ENCODE results near the gene TMEM134. TPM values are rescaled to one million over a fixed set of nuclear protein-coding genes. Genes with fewer than 3 reads are reported as not detected.
"Not testable (repeated sequence)": the region's sequence is repeated elsewhere in the genome, so short reads cannot be mapped to it uniquely, and the experiment has no call there.

Gene TMEM134, protein sequence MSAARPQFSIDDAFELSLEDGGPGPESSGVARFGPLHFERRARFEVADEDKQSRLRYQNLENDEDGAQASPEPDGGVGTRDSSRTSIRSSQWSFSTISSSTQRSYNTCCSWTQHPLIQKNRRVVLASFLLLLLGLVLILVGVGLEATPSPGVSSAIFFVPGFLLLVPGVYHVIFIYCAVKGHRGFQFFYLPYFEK
- 83.5 TPM for total RNA-seq

DNA sequence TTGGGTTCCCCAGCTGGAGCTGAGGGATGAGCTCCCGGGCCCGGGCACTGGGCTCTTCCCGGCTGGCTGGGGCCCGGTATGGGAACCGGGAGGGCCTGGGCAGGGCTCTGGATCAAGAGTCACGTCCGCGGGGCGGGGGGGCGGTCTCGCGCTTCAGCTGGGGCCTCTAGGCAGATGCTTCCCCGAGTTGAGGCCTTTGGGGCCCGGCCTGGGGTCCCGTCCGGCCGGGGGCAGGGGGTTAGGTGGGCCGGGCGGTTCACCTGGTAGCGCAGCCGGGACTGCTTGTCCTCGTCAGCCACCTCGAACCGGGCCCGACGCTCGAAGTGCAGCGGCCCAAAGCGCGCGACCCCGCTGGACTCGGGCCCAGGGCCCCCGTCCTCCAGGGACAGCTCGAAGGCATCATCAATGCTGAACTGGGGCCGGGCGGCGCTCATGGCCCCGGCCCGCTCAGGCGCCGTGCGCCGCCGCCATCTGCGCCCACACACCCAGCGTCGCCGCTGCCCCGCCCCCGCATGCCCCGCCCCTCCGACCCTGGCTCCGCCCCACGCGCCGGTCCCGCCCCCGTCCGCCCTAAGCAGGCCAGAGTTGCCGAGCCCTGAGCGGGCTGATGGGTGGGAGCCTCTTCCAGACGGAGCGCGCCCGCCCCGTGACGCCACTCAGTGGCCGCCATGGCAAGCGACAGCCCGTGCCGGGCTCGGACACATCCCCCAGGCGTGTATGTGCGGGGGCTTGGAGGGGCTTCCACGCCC lies at the start of gene TMEM134:
TSS of gene TMEM134 (minus strand) at position 493 of the 749 bp plus-strand sequence. CDS start at position 434, 59 bp downstream.
- DNase-seq = peak; percentile 96

DNA sequence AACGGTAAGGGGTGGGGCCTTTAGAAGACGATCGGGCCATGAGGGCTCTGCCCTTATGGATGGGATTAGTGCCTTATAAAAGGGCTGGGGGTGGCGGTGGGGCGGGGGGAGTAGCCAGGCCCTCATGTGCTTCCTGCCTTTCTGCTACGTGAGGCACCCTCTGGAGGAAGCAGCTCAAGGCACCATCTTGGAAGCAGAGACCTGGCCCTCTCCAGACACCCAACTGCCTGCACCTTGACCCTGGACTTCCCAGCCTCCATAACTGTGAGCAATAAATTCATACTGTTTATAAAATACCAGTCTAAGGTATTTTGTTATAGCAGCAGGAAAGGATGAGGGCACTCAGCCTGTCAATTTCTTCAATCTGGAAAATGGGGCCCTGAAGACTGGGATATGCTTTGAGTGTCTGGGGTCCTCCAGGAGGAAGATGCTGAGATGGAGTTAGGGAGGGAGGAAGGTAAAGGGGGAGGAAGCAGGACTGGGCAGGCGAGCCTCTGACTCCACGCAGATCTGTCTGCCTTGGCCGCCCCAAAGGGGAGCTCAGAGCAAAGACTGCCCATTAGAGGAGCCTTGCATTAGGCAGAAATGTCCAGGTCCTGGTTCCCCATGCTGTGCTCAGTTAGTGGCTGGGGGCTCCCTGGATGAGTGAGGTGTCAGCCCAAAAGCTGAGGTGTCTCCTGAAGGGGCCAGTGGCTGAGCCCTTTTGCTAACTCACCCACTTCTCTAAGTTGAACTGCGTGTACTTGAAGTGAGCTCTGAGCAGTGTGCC lies 48.9 kb upstream of the TMEM134 start:
- DNase-seq = no peak

DNA sequence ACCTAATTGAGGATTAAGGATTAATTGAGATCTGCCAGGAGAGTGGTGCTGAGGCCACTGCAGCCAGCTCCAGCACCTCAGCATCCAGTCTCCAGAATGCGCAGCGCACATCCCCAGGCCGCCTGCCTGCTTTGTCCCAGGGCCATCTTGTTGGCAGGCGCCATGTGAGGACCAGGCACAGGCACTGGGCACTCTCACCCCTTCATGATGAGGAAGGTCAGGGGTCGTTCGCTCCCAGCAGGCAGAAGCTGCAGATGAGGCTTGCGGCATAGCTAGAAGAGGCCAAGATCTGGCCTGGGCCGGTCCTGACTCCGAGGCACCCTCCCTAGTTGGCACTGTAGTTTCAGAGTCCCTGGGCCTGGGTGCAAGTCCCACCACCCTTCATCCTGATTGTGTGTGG lies 47.8 kb upstream of the TMEM134 start:
- no peak for DNase-seq

DNA sequence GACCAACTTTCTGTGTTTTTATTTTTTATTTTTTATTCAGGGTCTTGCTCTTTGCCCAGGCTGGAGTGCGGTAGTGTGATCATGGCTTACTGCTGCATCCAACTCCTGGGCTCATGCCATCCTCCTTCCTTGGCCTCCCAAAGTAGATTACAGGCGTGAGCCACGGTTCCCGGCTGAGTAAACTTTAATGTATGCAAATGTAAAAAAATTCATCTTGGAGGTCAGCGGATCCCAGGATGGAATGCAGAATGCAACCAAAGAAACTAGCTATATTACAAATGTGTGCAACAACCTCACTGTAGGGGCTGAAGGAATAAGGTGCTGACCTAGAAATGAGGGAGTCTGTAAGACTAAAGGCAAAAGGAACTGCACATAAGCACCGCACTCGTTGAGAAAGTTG lies 45.1 kb upstream of the TMEM134 start:
- no peak for DNase-seq

DNA sequence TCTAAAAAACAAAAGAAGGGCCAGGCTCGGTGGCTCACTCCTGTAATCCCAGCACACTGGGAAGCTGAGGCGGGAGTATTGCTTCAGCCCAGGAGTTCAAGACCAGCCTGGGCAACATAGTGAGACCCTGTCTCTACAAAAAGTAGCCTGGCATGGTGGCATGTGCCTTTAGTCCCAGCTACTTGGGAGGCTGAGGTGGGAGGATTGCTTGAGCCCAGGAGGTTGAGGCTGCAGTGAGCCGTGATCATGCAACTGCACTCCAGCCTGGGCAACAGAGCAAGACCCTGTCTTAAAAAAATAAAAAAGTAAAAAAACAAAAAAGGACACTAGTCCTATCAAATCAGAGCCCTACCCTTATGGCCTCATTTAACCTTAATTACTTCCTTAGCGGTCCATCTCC lies 42.5 kb upstream of the TMEM134 start:
- DNase-seq = not testable (repeated sequence)

DNA sequence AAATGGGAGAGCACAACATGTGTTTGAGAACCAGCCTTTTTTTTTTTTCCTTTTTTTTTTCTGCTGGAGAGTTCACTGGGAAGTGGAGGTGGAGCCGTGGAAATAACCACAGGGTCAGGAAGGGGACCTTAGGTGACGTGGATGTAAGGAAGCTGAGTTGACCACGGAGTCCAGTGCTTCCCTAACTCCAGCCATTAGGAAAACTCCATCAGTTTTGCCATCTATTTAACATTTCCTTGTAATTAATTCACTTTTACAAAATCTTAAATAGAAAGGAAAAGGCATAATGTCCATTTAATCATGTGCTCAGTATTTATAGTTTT lies 40.9 kb upstream of the TMEM134 start:
- DNase-seq = no peak

DNA sequence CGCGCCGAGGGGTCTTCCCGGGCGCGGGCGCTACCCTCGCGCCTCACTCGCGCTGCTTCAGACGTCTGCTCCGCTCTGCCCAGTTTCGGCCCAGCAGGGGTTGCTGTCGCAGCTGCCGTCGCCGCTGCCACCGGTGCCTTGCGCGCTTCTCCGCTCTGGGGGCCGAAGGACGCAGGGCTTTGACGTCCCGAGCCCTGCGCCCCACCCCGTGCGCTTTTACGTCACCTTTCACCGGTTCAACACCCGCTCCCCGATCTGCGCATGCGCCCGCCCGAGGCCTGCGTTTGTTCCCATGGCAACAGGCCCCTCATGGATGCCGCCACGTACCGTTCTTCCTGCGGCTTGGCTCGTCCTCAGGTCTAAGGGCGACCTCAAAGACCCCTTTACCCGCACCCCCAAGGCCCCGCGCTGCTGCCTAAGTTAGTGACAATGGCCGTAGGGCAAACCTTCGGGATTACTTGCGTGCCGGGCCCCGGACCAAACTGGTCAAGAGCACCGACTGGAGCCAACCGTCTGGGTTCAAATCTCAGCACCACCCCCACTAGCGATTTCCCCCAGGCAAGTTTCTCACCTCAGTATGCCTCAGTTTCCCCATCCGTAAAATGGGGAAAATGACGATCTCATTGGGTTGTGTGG lies 39.6 kb upstream of the TMEM134 start:
- DNase-seq = peak; percentile 98

DNA sequence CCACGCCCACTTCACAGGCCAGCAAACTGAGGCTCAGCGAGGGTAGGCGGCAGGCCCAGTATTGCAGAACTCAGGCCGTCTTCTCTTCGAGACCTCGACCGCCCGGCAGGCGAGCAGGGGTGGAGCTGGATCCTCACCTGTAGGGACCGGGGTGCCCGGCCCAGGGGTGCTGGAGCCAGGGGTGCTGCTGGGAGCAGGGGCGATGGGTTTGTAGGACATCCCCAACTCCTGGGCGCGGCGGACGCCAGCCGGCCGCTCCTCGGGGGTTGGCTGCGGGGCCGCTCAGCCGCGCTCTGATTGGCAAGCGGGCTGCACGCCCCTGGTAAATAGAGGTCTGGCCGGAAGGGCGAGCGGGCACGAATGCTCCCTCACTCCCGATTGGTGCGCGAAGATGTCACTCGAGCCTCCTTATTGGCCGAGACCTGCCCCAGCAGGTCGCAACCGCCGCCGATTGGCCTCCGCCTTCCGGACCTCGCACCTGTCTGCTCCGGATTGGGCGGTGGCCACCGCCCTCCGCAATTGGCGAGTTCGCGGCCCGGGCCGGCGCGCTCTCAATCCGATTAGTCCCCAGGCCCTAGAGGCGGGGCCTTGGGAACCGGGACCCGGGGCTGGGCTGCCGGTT lies 38.9 kb upstream of the TMEM134 start, which contains the start of gene CDK2AP2:
TSS of gene CDK2AP2 (minus strand) at position 299 of the 622 bp plus-strand sequence. CDS start at position 219, 80 bp downstream.
- peak; percentile 99 for DNase-seq

DNA sequence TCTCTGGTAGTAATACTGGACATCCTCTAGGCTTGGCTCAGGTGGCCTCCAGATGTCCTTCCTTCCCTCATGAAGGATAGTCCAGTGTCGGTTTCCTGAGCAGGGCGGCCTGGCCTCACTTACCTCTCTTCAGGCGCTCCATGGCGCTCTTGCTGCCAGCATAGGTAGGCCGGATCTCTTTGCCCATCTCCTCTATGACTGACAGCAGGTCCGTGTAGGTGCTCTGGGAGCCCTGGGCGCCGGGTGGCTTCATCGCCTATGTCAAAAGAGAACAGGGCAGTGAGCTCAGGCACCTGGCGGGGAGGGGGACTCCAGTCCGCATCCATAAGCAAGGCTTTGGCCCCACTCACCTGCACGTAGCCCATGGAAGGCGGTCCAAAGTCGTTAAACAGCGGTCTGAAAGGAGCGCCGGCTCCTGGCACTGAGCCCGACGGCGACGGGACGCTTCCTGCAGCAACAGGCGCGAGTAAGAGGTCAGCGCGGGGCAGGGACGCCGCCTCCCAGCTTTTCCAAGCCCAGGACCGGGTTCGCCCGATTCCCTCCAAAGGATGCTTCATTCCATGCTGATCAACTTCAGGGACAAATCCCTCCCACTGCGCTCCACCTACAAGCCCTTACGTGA lies 38.3 kb upstream of the TMEM134 start:
- DNase-seq = no peak

DNA sequence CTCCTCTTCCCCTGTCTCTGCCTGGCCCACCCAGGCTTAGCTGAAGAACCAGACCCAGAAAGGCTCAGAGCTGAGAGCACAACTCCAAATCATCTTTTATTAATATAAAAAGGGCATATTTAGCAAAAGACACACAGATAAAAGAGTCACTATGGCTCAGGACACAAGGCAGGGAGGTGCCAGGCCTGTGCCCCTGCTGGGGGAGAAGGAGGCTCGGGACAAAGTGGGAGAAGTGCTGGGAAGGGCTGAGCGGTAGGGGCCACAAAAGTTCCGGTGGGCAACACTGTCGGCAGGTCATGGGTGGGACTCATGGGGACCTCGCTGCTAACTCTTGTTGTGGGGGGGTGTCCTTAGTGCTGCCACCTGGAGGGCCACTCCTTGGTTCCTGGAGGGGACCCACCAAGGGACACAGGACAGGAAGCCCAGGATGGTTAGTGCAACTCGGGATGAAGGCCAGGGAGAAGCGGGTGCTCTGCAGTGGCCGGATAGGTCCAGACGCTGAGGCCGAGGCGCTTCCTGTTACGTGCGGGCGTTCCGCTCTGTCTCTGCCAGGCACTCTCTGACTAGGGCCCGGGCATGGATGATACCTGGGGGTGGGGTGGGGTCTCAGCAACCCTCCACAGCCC lies 37.5 kb upstream of the TMEM134 start:
- DNase-seq = no peak

DNA sequence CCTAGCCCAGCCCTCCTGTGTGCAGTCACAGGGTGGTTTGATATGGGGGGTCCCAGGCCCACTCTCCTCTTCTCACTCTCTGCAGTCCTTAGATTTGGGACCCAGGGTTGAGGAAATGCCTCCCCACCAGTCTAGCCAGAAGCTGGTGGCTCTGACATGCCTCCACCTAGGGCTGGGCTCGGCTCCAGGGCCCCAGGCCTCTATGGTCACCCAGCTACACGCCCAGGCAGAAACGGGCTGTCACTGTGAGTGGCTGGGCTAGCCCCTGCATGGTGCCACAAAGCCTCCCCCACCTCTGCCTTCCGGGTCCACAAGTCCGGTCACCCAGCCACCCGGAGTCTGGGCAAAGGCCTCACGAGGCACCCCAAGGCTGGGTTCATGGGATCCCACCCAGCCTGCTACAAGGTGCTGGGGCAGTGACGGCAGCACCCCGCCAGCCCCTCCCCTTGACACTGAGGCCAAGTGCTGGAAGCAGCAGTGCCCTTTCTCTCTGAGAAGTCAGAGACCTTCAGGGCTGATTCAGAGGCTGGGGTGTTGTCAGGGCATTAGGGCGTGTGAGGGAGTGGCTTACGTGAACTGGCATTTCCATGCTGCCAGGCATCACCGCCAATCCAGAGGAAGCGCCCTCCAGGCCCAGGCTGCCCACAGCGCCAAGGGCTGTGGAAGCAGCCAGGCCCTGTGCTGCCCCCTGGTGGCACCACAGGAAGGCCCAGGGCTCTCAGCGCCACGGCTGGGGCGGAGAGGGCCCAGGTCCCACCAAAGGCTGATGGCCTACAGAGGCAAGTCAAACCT lies 36.8 kb upstream of the TMEM134 start:
- peak; percentile 91 for DNase-seq

DNA sequence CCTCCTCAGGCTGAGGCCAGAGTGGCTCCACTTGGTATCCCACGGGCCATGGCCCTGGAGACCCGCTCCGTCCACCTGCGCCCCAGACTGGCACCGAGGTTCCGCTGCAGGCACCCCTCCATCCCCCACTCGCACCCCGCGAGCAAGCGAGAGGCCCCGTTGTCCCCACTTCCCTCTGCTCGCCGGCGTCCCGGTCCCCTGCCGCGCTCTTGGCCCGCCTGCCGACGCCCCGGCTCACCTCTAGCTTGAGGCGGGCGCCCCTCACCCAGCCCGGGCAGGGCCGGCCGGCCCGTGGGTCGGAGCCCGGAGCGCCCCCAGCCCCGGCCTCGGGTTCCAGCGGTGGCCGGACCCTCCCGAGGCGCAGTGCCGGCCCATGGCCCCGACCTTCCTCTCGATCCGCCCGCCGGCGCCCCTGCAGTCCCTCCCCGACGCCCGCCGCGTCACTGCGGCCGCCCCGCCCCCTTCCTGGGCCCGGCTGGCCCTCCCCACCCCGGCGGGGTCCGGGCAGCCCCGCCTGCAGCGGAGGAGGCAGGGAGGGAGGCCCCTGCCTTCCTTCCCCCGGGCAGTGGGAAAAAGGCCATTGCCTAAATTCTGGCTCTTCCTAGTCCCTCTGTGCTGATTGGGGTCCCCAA lies 36.0 kb upstream of the TMEM134 start, which contains the start of gene PITPNM1:
TSS of gene PITPNM1 (minus strand) at position 414 of the 632 bp plus-strand sequence. CDS start 1,183 bp downstream, outside the sequence.
- DNase-seq = peak; percentile 70

DNA sequence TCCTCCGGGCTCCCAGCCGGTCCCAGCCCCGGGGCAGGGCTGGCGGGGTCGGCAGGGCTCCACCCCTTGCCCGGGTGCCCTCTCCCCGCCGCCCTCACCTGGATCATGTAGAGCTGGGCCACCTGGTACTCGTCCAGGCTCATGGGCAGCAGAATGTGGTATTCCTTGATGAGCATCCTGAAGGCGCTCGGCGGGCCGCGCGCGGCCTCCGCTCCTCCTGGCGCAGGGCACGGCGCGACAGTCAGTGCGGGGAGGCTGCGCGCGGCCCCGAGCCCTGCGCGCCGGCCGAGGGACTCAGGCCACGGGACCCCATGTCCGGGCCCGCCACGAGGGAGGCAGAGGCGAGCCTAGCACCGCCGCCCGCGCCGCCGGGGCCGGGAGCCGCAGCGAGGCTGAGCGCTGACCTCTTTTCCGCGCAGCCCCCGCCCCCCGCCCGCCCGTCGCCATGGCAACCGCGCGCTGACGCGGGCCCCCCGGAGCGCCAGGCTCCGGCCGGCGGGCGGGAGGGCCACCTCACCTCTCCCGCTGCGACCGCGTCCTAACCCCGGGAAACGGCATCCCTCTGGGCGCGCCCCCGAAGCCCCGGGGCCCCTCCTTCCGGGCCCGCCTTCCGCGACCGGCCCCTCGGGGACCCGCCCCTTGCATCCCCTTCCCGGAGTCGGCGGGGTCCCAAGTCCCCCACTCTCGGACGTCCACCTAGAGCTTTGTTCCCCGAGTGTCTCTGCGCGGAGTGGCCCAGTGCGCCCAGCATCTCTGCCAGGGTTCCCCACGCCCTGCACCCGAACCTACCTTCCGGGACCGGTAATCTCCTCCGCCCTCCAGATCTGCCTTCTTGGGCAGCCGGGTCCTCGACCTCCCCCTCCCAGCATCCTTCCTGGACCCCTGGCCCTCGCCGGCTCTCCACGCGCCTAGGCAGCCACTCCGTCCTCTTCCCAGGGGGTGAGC lies 35.2 kb upstream of the TMEM134 start:
- DNase-seq = peak; percentile 32

DNA sequence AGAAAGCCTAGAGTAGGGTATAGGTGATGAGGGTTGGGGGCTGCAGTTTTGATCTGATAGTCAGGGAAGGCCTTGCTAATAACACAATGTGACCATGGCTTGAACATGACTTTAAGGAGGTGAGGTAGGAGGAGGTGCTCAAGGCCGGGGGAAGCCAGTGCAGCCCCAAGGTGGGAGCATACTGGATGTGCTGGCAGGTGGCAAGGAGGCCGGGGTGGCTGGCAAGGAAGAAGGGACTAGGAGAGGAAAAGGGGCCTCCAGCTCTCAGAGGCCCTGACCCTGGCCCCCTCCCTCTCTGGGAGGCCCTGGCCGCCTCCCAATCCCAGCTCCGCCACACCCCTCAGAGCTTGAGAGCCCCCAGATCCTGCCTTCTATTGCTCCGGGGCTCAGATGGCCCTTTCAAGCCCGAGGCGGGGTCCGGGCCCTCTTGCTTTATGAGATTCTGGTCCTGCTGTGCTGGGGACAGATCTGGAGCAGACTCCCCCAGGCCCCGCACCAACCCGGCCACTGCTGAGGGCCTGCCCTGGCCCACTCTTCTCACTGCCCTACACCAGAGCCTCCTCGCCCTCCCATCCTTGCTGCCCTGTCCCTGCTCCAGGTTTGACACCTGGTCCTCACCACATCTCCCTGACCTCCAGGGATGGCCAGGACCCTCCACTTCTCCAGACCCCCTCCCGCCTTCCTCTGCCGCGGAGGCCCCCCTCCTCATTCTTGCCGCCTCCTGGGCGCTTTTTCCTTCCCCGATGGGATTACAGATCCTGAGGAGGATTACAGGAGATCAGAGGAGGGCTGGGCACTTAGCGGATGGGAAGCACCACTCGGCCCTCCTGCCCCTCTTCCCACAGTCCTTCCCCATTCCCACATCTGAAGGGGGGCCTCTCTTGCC lies 34.3 kb upstream of the TMEM134 start:
- no peak for DNase-seq

DNA sequence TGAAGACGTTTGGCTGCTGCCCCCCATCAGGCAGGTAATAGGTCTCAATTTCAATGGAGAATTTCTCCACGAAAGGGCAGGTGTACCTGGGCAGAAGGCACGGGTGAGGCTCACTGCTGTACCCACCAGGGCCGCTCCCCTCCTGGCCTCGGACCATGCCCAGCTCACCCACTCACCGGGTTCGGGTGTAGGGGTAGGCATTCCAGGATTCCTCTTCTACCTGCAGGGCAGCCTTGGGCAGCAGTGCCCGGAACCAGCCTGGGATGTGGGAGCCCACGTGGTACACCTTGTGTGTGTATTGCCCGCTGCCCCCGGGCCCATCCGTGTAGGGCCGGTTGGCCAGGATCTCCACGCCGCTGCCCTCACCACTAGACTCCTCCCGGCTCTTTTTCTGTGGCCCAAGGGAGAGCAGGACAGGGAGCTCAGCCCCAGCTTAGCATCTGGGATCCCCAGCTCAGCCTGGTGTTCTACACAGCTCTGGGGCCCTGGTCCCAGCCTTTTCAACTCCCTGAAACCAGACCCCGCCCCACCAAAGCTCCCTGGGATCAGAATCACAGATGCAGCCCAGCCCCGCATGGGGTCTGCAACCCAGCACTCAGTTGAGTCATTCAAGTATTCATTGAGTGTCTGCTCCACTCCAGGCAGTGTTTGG lies 33.4 kb upstream of the TMEM134 start:
- no peak for DNase-seq

DNA sequence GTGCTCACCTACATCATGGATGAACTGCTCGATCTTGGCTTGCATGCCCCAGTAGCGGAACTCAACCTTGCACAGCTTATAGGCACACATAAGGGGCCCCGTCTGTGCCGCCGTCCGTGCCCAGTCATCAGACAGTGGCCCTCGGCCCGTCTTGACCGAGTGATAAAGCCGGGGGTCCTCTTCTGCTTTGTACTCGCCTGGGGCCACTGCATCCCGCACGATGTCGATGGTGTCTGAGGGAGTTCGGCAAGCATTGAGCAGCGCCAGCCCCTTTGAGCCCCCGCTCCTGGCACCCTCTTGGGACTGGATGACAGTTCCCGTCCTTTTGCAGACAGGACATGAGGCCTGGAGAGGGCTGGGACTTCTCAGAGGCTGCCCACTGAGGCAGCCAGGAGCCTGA lies 32.8 kb upstream of the TMEM134 start:
- no peak for DNase-seq

Data from tongue (tissue), 2 donors.